ENCODE data around the gene MRRF.

The MRRF gene

GRCh38 chr9:122339579-122339978, 74.9 kb downstream of the MRRF start:
- TF ChIP-seq CTCF (conservative IDR thresholded peaks at IDR 0.05; ENCODE audit: low read length) = no peak
- no peak for TF ChIP-seq EZH2phosphoT487 (IDR thresholded peaks at IDR 0.05; ENCODE audit: borderline replicate concordance)

GRCh38 chr9:122340161-122340560, 75.5 kb downstream of the MRRF start:
- no peak overlapping the region for H3K4me3 ChIP-seq (ENCODE audit: low read length, poor library complexity, severe bottlenecking)

More at GRCh38 chr9:122339579-122339978, 74.9 kb downstream of the MRRF start:
- no peaks in the 10 kb centered on the region for H3K27me3 ChIP-seq (ENCODE audit: insufficient read depth, low read length, poor library complexity, severe bottlenecking)
- H3F3A ChIP-seq (ENCODE audit: low read depth) = no peaks in the 10 kb centered on the region
- no peak overlapping the region for H3K4me3 ChIP-seq (ENCODE audit: low read length, poor library complexity, severe bottlenecking)
- no peaks in the 10 kb centered on the region for H3K4me1 ChIP-seq (ENCODE audit: insufficient read depth, low read length, poor library complexity, severe bottlenecking)
- H4K20me1 ChIP-seq (ENCODE audit: insufficient read depth, low read length, poor library complexity, severe bottlenecking) = no peaks in the 10 kb centered on the region
- no peak overlapping the region for H2AFZ ChIP-seq (ENCODE audit: low read length)
- no peaks in the 10 kb centered on the region for H3K79me2 ChIP-seq (ENCODE audit: insufficient read depth, low read length)
- H3K9me3 ChIP-seq (ENCODE audit: insufficient read depth, low read depth, low read length) = no peaks in the 10 kb centered on the region
- H3K9me2 ChIP-seq (replicated peaks; ENCODE audit: low read depth, low read length) = no peaks in the 10 kb centered on the region
- no peaks in the 10 kb centered on the region for H3K36me3 ChIP-seq (ENCODE audit: insufficient read depth, low read length)
- H3K9ac ChIP-seq (ENCODE audit: low read depth, low read length, poor library complexity, severe bottlenecking) = no peak overlapping the region
- no peak overlapping the region for H3K4me2 ChIP-seq (ENCODE audit: low read depth, low read length, poor library complexity, severe bottlenecking)

GRCh38 chr9:122342323-122343050, 77.8 kb downstream of the MRRF start:
- Histone ChIP-seq H3K4me2 (ENCODE audit: low read depth, low read length, poor library complexity, severe bottlenecking) (no peak overlapping the region), H2AFZ (ENCODE audit: low read length) (no peak overlapping the region), H3K27me3 (ENCODE audit: insufficient read depth, low read length, poor library complexity, severe bottlenecking) (no peaks in the 10 kb centered on the region), H3K79me2 (ENCODE audit: insufficient read depth, low read length) (no peaks in the 10 kb centered on the region), H3K9me2 (replicated peaks; ENCODE audit: low read depth, low read length) (no peaks in the 10 kb centered on the region), H3K36me3 (ENCODE audit: insufficient read depth, low read length) (no peaks in the 10 kb centered on the region), H3K4me3 (ENCODE audit: low read length, poor library complexity, severe bottlenecking) (no peak overlapping the region), H3K4me1 (ENCODE audit: insufficient read depth, low read length, poor library complexity, severe bottlenecking) (peaks cover under 1% of the 10 kb centered on the region), H3K9ac (ENCODE audit: low read depth, low read length, poor library complexity, severe bottlenecking) (no peak overlapping the region), H3K9me3 (ENCODE audit: insufficient read depth, low read depth, low read length) (no peaks in the 10 kb centered on the region), H4K20me1 (ENCODE audit: insufficient read depth, low read length, poor library complexity, severe bottlenecking) (no peaks in the 10 kb centered on the region), H3F3A (ENCODE audit: low read depth) (no peaks in the 10 kb centered on the region)
- TF ChIP-seq CTCF (conservative IDR thresholded peaks at IDR 0.05; ENCODE audit: low read length) = no peak
- TF ChIP-seq EZH2phosphoT487 (IDR thresholded peaks at IDR 0.05; ENCODE audit: borderline replicate concordance) = no peak

More at GRCh38 chr9:122340161-122340560, 75.5 kb downstream of the MRRF start:
- Histone ChIP-seq H3K9me3 (ENCODE audit: insufficient read depth, low read depth, low read length) (no peaks in the 10 kb centered on the region), H4K20me1 (ENCODE audit: insufficient read depth, low read length, poor library complexity, severe bottlenecking) (no peaks in the 10 kb centered on the region), H3K4me1 (ENCODE audit: insufficient read depth, low read length, poor library complexity, severe bottlenecking) (no peaks in the 10 kb centered on the region), H3K79me2 (ENCODE audit: insufficient read depth, low read length) (no peaks in the 10 kb centered on the region), H3K9me2 (replicated peaks; ENCODE audit: low read depth, low read length) (no peaks in the 10 kb centered on the region), H3F3A (ENCODE audit: low read depth) (no peaks in the 10 kb centered on the region), H2AFZ (ENCODE audit: low read length) (no peak overlapping the region), H3K27me3 (ENCODE audit: insufficient read depth, low read length, poor library complexity, severe bottlenecking) (no peaks in the 10 kb centered on the region), H3K36me3 (ENCODE audit: insufficient read depth, low read length) (no peaks in the 10 kb centered on the region), H3K9ac (ENCODE audit: low read depth, low read length, poor library complexity, severe bottlenecking) (no peak overlapping the region), H3K4me2 (ENCODE audit: low read depth, low read length, poor library complexity, severe bottlenecking) (no peak overlapping the region)
- no peak for TF ChIP-seq EZH2phosphoT487 (IDR thresholded peaks at IDR 0.05; ENCODE audit: borderline replicate concordance)
- no peak for TF ChIP-seq CTCF (conservative IDR thresholded peaks at IDR 0.05; ENCODE audit: low read length)
